Measurements from ENCODE around the gene ASPHD2.

ASPHD2 gene

GRCh38 chr22:26452236-26453016 is 23.4 kb downstream of the ASPHD2 start:
- no peak for DNase-seq (ENCODE audit: low read depth, low spot score)
- H3K4me3 ChIP-seq (ENCODE audit: low read depth, low read length), result no peak overlapping the region
- POLR2A ChIA-PET, result no interaction called here
- no peak for TF ChIP-seq CTCF (IDR thresholded peaks at IDR 0.05; ENCODE audit: insufficient read depth, low read length, missing control alignments)
- CTCF ChIA-PET, result interaction anchor here (1.1 to 3.5 kb wide), 7 partner anchors 9 to 86 kb away, joined by 3 to 39 read pairs (median 5); no protein-coding TSS in a partner anchor

- POLR2A ChIA-PET, result no interaction called here
- no peak for DNase-seq (ENCODE audit: low read depth, low spot score)
- CTCF ChIA-PET, result interaction anchor here (0.9 to 3.5 kb wide), 9 partner anchors 8 to 87 kb away, joined by 3 to 39 read pairs (median 4); no protein-coding TSS in a partner anchor
- no peak for TF ChIP-seq CTCF (IDR thresholded peaks at IDR 0.05; ENCODE audit: insufficient read depth, low read length, missing control alignments)
- H3K4me3 ChIP-seq (ENCODE audit: low read depth, low read length), result no peak overlapping the region
Observed at GRCh38 chr22:26453216-26453615, 24.2 kb downstream of the ASPHD2 start.

GRCh38 chr22:26453812-26454500 is 24.9 kb downstream of the ASPHD2 start:
- no peak overlapping the region for H3K4me3 ChIP-seq (ENCODE audit: low read depth, low read length)
- CTCF ChIA-PET, result interaction anchor here (0.9 to 3.5 kb wide), 7 partner anchors 7 to 87 kb away, joined by 3 to 39 read pairs (median 5); no protein-coding TSS in a partner anchor
- no peak for TF ChIP-seq CTCF (IDR thresholded peaks at IDR 0.05; ENCODE audit: insufficient read depth, low read length, missing control alignments)
- no peak for DNase-seq (ENCODE audit: low read depth, low spot score)
- POLR2A ChIA-PET, result no interaction called here

- DNase-seq (ENCODE audit: low read depth, low spot score), result no peak
- no peak overlapping the region for H3K4me3 ChIP-seq (ENCODE audit: low read depth, low read length)
- ChIA-PET CTCF (interaction anchor here (1.1 to 10.5 kb wide), 4 partner anchors 9 to 93 kb away, joined by 3 to 289 read pairs (median 9); no protein-coding TSS in a partner anchor), POLR2A (no interaction called here)
- TF ChIP-seq CTCF (IDR thresholded peaks at IDR 0.05; ENCODE audit: insufficient read depth, low read length, missing control alignments), result no peak
Observed at GRCh38 chr22:26457661-26458272, 28.7 kb downstream of the ASPHD2 start.

GRCh38 chr22:26460202-26460601 is 31.1 kb downstream of the ASPHD2 start:
- no peak for TF ChIP-seq CTCF (IDR thresholded peaks at IDR 0.05; ENCODE audit: insufficient read depth, low read length, missing control alignments)
- ChIA-PET CTCF (interaction anchor here (0.9 to 13.9 kb wide), 27 partner anchors 8 to 205 kb away, joined by 3 to 399 read pairs (median 19); partner anchors contain the start of genes ASPHD2, HPS4 and SRRD), POLR2A (no interaction called here)
- H3K4me3 ChIP-seq (ENCODE audit: low read depth, low read length), result no peak overlapping the region
- DNase-seq (ENCODE audit: low read depth, low spot score), result no peak
